DMS153 treated with DMSO at 0.1 percent for 48 hours (cell line): Measurements from ENCODE around the gene PRPF8.
"Not testable (repeated sequence)": the region's sequence is repeated elsewhere in the genome, so short reads cannot be mapped to it uniquely, and the experiment has no call there.

Experiments used
- DNase-seq: peaks from one replicate; lab custom pipeline; 2025; ENCODE audit not compliant: unreplicated experiment; lab: John Stamatoyannopoulos, UW

Gene PRPF8

DNA sequence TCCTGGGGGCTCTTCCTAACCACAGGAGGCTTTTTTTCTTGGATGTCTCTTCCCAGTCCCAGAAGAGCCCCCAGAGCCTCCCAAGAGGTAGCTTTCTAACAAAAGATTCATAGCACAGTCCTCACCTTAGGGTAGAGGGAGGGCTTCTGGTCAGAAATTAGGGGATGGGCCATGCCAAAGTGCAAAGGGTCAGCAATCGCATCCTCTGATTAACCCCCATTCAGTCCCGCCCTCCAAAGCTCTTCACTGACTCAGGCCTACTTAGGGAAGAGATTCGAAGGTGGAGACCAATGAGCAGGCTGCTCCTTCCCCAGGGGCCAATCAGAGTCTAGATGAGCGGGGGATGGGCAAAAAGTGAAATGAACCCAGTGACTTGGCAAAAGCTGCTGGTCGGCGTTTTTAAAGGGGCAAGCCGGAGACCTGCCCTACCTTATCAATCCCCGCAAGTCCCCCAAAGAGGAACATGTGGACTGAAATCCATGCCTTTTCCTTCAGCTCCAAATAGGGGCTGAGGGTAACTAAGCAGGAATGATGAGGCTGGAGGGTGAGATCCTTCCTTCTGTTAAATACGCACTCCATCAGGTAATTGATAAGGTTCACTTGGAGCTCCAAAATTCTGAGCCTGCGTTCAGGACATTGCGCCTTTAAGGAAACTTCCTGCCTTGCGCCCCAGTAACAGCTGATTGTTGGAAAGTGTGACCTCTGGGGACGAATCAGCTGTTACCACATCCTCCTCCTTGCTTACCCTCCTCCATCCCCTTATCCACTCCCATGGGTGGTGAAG is 32.4 kb upstream of the PRPF8 start:
- peak; percentile 82 for DNase-seq

GRCh38 chr17:1716076-1716911 is 31.6 kb upstream of the PRPF8 start:
- peak; percentile 83 for DNase-seq

- DNase-seq = no peak
These were observed 31.1 kb upstream of the PRPF8 start for GRCh38 chr17:1715803-1716075.

DNA sequence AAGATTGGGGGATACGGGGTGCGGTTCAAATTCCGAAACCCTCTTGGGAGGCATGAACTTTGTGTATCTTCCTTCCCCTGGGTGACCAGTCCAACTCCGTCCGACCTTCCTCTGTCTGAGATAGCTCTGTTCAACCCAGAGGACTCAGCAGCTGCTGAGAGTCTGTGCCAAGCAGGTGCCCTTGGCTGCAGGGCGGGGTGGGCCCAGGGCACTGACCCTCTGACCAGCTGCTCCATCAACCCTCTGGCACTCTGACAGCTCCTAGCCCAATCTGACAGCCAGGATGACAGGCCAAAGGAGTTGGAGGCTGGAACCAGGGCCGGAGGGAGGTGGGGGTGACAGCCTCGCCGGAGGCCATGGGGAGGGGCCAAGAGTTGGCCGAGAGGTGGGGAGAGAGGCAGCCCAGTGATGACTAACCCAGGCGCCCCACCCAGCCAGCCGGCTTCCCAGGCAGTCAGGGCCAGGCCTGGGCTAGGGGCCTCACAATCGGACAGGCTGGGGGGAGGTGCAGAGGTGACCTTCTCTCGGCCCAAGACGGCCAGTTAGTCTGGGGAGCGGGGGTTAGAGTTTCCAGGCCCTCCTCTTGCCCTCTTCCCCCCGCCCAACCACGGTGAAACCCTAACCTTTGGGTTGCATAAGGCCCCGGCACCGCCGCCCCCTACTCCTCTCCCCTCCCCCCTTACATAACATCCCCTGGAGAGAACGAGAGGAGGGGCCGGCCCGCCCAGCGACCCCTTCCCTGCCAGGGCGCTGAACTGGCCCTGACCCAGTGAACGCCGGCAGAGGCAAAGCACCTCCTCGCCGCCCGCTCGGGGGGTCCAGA is 30.5 kb upstream of the PRPF8 start:
- no peak for DNase-seq

GRCh38 chr17:1714427-1714979 is 29.8 kb upstream of the PRPF8 start:
- no peak for DNase-seq

DNA sequence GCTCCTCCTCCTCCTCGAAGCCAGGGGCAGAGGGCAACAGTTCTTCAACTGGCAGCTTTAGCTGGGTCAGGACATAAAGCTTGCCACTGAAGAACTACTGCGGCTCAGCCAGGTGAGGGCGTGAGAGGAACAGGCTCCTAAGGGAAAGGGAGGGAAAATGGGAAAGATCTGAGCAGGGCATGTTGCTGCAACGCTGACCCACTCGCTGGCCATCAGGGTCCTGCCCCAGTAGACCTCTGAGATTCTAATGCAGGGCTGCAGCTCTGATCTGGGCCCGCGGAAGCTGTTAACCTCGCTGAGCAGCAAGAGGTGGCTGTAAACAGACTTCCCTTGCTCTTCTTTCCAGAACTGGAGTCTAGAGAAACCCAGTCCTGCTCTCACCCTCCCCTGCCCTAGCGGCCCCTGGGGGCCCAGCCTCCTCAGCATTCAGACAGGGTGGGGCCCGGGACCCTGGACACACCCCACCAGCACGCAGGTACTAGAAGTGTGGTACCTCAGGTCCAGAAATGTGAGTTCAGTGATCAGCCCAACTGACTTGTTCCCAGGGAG is 29.3 kb upstream of the PRPF8 start:
- no peak for DNase-seq

GRCh38 chr17:1713160-1713877 is 28.7 kb upstream of the PRPF8 start:
- no peak for DNase-seq

DNA sequence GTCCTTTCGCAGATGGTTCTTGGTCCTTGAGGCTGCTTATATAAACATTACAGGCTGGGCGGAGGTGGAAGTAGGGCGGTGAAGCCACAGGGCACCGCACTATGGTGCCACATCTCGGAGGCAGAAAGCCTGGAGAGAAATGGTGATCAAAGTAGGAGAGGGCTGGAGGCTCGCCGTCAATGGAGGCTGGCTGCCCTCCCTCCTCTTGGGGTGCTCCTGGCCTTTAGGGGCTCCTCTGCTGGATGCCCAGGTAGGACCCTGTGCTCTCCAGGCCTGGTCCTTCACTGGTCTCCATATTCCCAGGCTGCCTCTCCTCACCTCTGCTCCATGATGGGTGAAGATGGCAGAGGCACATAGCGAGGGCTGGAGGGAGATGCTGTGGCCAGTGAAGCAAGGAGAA is 27.6 kb upstream of the PRPF8 start:
- no peak for DNase-seq

DNA sequence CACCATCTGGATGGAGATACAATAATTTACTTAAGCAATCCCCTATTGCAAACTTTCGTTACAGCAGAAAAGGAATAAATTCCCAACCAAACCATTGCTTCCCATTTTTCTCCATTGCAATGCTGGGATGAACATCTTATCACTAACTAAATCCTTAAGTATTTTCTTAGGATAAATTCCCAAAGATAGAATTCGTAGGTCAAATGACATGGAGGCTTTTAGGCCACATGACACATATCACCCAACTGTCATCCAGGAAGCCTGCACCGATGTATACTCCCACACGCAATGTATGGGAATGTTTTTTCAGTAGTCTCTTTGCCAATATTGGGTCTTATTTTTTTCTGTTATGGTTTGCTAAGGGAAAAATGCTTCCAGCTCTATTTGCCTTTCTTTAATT is 27.1 kb upstream of the PRPF8 start:
- DNase-seq = no peak

DNA sequence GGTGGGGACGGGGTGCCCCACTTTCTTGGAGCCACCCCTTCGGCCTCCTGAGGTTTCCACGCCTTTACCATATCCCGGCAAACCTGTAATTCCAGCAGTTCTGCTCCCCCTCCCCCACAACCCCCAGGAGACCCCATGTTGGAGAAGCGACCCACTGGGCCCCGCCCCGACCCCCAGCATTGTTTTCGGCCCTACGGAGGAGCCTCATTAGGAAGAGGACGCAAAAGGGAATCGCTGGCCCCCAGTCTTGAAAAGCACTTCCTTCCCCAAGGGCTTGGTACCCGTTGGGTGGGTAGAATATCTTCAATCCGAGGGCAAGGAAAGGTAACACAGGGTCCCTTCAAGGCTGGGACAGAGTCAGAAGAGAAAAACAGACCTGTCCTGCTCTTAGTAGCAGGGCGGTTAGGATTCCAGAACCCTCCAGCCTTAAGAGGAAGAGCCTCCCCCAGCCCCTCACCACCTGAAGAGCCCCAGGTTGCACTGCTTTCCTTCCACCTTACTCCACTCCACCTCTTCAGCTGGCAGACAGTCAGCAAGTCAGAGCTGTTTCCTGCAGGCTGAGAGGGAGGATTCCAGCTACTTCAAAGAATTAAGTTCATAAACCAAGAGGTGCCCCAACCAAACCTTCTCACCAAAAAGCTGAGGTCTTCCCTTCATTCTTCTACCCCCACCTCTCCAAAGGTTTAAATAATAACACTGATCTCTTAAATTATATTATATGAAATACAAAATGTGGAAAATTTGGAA is 26.3 kb upstream of the PRPF8 start:
- no peak for DNase-seq

- no peak for DNase-seq
These were observed 25.5 kb upstream of the PRPF8 start, which contains the start of gene TLCD2 for GRCh38 chr17:1709971-1710806. Gene TLCD2, minus strand, starts transcription at chr17:1710377. Its CDS starts 135 bp downstream, at chr17:1710242.

GRCh38 chr17:1709403-1709951 is 24.8 kb upstream of the PRPF8 start:
- no peak for DNase-seq

- DNase-seq = not testable (repeated sequence)
These were observed 24.2 kb upstream of the PRPF8 start for GRCh38 chr17:1708791-1709346.

- no peak for DNase-seq
These were observed 22.4 kb upstream of the PRPF8 start for GRCh38 chr17:1707107-1707506.

- no peak for DNase-seq
These were observed 20.3 kb upstream of the PRPF8 start for GRCh38 chr17:1705004-1705403.

GRCh38 chr17:1703063-1703462 is 18.4 kb upstream of the PRPF8 start:
- DNase-seq = no peak

DNA sequence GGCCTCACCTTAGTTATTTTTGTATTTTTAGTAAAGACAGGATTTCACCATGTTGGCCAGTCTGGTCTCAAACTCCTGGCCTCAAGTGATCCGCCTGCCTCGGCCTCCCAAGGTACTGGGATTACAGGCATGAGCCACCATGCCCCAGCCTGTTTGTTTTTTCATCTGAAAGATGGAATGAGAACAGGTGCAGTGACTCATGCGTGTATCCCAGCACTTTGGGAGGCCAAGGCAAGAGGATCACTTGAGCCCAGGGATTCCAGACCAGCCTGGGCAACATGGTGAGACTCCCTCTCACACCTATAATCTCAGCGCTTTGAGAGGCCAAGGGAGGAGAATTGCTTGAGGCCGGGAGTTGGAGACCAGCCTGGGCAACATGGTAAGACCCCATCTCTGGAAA is 15.2 kb upstream of the PRPF8 start:
- DNase-seq = not testable (repeated sequence)

DNA sequence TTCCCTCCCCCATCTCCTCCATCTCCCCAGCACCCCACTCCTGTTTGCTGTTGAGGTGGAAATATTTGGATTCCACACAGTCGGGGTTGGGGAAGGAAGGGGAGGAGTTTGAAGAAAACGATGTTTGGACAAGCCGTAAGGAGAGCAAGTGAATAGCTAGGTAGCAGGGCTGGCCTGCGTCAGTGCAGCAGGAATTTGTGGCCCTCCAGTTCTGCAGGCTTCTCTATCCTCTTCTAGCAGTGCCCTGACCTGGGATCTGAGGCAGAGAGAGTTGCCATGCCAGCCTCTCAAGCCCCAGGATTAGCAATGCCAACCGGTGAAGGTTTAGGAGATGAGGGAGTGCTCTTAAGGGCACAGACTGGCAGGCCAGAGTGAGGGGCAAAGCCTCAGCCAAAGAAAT is 13.0 kb upstream of the PRPF8 start:
- DNase-seq = no peak
